ENCODE results near the gene TSSC4. TPM values are rescaled to one million over a fixed set of nuclear protein-coding genes. Genes with fewer than 3 reads are reported as not detected.
A peak's percentile ranks its signal among the peaks of the same experiment; 100 is the strongest.

The TSSC4 gene
- total and polyA plus RNA-seq, 9 of the 15 experiments (the other 6 are each of a cell fraction or from before 2014, with no cell fraction given), result 0.41 to 54.2 (median 11.0) TPM

- Histone ChIP-seq H3K27ac (ENCODE audit: extremely low read depth, low read depth, low read length) (no peak overlapping the region), H3K9me1 (ENCODE audit: control insufficient read depth, insufficient read depth, low read length) (peaks cover 2% of the 10 kb centered on the region), H3K9me3 (replicated peaks; ENCODE audit: control insufficient read depth, insufficient read depth, low read depth, low read length) (peaks cover 6% of the 10 kb centered on the region; the same call in 1 of the 2 replicates), H3K4me1 (replicated peaks in 1 of 2; ENCODE audit: control insufficient read depth in 2 of 2, insufficient read depth in 2 of 2, low read length in 2 of 2) (peaks cover 0 to 29% of the 10 kb centered on the region in 2 experiments; a peak in 2 of 5 replicates), H3K36me3 (ENCODE audit: control insufficient read depth, insufficient read depth, low read length) (no peaks in the 10 kb centered on the region), H3K9ac (ENCODE audit: insufficient read depth in 1 of 2, low read depth in 2 of 2, low read length in 2 of 2) (0 out of 4 replicates have a peak overlapping the region, but pooled peaks of 1 of the 2 experiments have one; percentile 45), H3K27me3 (ENCODE audit: control insufficient read depth in 2 of 2, insufficient read depth in 2 of 2, low read length in 2 of 2) (peaks cover 0 to 43% of the 10 kb centered on the region in 2 experiments; a peak in 4 of 5 replicates), H4K20me1 (replicated peaks; ENCODE audit: control insufficient read depth, insufficient read depth, low read length) (peaks cover 10% of the 10 kb centered on the region; the same call in 1 of the 2 replicates), H2AFZ (ENCODE audit: low read depth, low read length) (no peak overlapping the region), H3K4me3 (no peak overlapping the region), H3K79me2 (ENCODE audit: control insufficient read depth, insufficient read depth, low read length) (no peaks in the 10 kb centered on the region), H3K4me2 (ENCODE audit: insufficient read depth, low read length) (no peak overlapping the region)
- FAIRE-seq (no peak), DNase-seq (ENCODE audit: extremely low read depth in 1 of 4, low spot score in 3 of 4) (no peak), ATAC-seq (no peak)
- in situ Hi-C loops (cut with MboI) (loop anchor here (5.0 kb wide), 2 partner anchors 107 to 472 kb away; no protein-coding TSS in a partner anchor), intact Hi-C loops (cut with micrococcal nuclease) (no loop called here)
- WGBS (ENCODE audit: insufficient coverage, low coverage, missing lambda C conversion rate), result 3% methylated on average over 22 of the region's 28 CpGs
- BruUV-seq (replicated peaks), result no TSS peak
- TF ChIP-seq TAL1 (IDR thresholded peaks at IDR 0.05) (no peak), USF2 (CRISPR knock-in tag; IDR thresholded peaks at IDR 0.05) (0 out of 2 replicates have a peak, but pooled peaks have one; percentile 7)
- CTCF ChIA-PET (ENCODE audit: low intra/inter-chr PET ratio), result interaction anchor here (1.2 to 6.2 kb wide), 2 partner anchors 25 to 106 kb away, joined by 4 to 76 read pairs; no protein-coding TSS in a partner anchor
- POLR2A ChIA-PET, result interaction anchor here (0.7 to 0.8 kb wide), 2 partner anchors 17 to 20 kb away, joined by 3 read pairs; no protein-coding TSS in a partner anchor
Measured at GRCh38 chr11:2424811-2425495, 24.4 kb downstream of the TSSC4 start.

Data from K562 (cell line).